GM13976 (cell line): ENCODE data around the gene WNK4.
A peak's percentile ranks its signal among the peaks of the same experiment; 100 is the strongest.
"Not testable (repeated sequence)": the region's sequence is repeated elsewhere in the genome, so short reads cannot be mapped to it uniquely, and the experiment has no call there.

ENCODE experiments used
- DNase-seq: peaks from one replicate; pipeline ENCODE4 v3.0.0; 2012; ENCODE audit warnings: low spot score
- CTCF ChIP-seq: IDR thresholded peaks from 2 replicates; pipeline ENCODE4 v1.5.1; 2012; ENCODE audit warnings: borderline replicate concordance, mild to moderate bottlenecking; ENCODE audit not compliant: insufficient read depth; ENCODE audit errors: extremely low read depth, missing control alignments, control extremely low read depth
- in situ Hi-C: fragments of 300-500 bp; cut with MboI; formaldehyde crosslinking; loops from one replicate; pipeline ENCODE4 v1.12.0; 2022; ENCODE audit warnings: low sequenced_read_pairs, mixed read lengths, inconsistent platforms; ENCODE audit not compliant: unreplicated experiment

WNK4 gene

DNA sequence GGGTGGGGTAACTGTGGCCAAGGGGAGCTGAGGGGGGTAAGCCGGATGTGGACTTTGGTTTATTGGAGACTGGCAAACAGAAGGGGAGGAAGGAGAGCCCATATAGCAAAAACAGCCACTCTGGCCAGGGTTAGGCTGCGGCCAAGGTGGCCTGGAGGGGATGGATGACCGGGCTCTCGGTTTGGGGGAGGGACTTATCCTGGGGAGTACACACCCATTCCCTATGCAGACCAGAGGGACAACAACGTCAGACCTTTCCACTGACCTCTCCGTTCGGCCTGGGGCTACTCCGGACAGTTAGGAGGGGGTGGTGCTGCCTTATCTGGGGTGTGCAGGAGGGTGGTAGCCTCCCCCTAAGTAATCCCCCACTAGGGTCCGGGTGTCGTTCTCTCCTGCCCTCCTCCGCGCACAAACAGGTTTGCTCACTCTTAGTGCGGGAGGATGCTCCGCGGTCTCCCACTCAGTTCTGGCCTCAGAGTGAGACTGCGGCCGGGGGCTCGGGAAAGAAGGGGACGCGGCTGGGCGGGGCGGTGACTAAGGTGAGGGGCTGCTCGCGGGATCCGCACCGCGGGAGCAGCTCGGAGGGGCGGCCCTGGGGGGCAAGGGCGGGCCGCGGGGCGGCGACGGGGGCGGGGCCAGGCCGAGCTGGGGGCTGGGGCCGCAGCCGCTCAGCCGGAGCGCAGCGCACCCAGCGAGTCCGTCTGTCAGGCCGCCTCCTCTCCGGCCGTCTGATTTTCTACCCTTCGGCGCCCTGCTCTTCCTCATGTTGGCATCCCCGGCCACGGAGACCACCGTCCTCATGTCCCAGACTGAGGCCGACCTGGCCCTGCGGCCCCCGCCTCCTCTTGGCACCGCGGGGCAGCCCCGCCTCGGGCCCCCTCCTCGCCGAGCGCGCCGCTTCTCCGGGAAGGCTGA lies at the start of gene WNK4:
TSS of gene WNK4 (plus strand) at position 675 of the 915 bp plus-strand sequence. CDS start at position 764, 89 bp downstream.
- in situ Hi-C loops = no loop called here
- no peak for DNase-seq

DNA sequence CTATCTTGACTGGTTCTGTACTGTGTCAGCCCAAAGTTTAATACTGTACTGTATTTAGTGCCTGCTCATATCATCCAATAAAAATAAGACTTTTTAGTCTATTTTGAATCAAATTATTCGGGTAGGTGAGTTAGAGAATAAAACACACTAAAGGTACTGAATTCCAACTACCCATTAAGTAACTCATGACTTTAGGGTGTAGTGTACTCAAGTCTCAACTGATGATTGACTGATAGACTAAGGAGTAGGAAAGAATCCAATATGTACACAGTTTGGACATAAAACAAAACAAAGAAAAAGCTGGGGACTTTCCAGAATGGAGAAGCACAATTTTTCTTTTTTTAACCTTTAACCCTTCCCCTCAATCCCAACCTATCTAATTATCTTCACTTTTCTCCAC lies 39.7 kb upstream of the WNK4 start:
- in situ Hi-C loops = no loop called here
- TF ChIP-seq CTCF = no peak
- no peak for DNase-seq

More for the DNA sequence above, at the start of gene WNK4:
- no peak for TF ChIP-seq CTCF

- in situ Hi-C loops, DNase-seq: not testable (repeated sequence)
Measured at GRCh38 chr17:42742916-42743315, 37.5 kb upstream of the WNK4 start.

- no peak for DNase-seq
- in situ Hi-C loops = no loop called here
Measured at GRCh38 chr17:42743595-42744282, 36.7 kb upstream of the WNK4 start.

DNA sequence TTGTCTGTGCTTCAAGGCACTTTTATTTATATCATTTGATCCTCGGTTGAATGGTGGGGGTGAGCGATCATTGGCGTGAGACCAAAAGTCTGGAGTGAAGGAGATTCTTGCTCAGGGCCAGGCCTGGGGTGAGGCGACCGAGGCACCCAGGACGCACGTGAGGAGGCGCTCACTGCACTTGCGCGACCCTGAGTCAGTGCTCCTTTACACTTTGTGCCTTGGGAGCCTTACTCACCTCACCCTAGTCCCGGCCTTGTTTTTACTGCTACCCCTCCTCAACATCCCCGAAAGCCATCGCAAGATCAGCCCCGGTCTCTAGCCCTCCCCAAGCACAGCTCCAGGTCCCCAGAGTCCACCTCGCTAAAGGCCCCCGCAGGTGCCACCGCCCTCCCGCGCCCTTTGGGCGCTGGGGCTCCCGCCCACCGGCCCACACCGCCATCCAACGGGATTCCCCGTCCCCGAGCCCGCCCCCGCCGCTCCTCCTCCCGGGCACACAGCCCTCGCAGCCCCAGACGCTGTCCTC lies 36.1 kb upstream of the WNK4 start:
- peak; percentile 80 for DNase-seq
- in situ Hi-C loops = no loop called here
- TF ChIP-seq CTCF = peak; percentile 10

More at GRCh38 chr17:42743595-42744282, 36.7 kb upstream of the WNK4 start:
- TF ChIP-seq CTCF = no peak

DNA sequence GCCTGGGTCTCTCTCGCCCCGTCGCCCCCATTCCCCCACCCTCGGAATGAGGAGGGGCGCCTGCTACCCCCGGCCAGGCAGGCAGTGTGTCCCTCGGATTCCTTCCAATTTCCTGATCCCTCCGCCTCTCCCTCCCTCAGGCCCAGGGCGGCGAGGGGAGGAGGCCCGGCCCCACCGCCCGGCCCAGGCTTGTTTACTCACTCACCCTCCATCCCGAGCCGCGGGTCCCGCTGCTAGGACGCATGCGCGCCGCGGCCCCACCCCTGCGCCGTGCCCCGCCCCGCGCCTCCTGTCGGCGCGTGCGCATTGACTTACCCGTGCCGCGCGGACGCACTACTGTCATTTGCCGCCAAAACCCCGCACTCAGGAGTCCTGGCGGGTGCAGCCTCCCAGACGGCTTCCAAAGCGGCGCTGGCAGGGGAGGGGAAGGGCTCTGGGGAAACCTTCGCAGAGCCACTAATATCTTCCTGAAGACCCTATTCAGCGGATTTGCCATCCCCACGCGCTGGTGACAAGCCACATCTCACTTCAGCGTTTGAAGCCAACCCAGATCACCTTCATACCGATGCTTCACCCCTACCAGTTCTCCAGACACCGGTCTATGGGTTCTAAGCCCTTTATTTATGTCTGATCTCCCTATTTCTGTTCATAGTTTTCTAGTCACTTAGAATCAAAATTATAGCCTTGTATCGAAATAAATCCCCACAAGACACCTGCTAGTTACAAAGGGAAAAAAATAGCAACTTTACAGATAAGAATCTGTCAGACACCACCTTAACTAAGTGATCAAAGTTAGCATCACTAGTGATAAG lies 35.4 kb upstream of the WNK4 start, which contains the start of gene EZH1:
TSS of gene EZH1 (minus strand) at position 235 of the 812 bp plus-strand sequence. CDS start 16,099 bp downstream, outside the sequence.
- in situ Hi-C loops = no loop called here
- TF ChIP-seq CTCF = no peak
- DNase-seq = peak; percentile 100
